Left lung (tissue), 10 donors: ENCODE results near the gene GDPD5. TPM values are rescaled to one million over a fixed set of nuclear protein-coding genes. Genes with fewer than 3 reads are reported as not detected.

ENCODE experiments used
- ATAC-seq: fragments of 200-7000 bp; cut with Tn5 transposase; one replicate; pipeline ENCODE4 v1.9.1; 2020; ENCODE audit warnings: moderate library complexity
- DNase-seq, 4 donors: peaks; one replicate each; pipeline ENCODE4 v3.0.0-alpha.2; 2013 to 2020
- H3K27ac ChIP-seq, 2 donors: fragments of 200-600 bp; sonication (generic) in 1 of 2; one replicate each; pipeline versions ENCODE4 v1.5.0 to v1.8.0; 2020 to 2021
- H3K27me3 ChIP-seq, 2 donors: fragments of 200-600 bp; sonication (generic) in 1 of 2; one replicate each; pipeline versions ENCODE4 v1.5.0 to v1.8.0; 2020 to 2021
- H3K36me3 ChIP-seq, 2 donors: fragments of 200-600 bp; sonication (generic) in 1 of 2; one replicate each; pipeline versions ENCODE4 v1.5.0 to v1.8.0; 2020 to 2021
- H3K4me1 ChIP-seq, 2 donors: fragments of 200-600 bp; one replicate each; pipeline ENCODE4 v1.8.0; 2021
- H3K4me3 ChIP-seq, 2 donors: fragments of 200-600 bp; sonication (generic) in 1 of 2; one replicate each; pipeline versions ENCODE4 v1.5.0 to v1.8.0; 2020 to 2021; ENCODE audit warnings: mild to moderate bottlenecking in 1 of 2
- H3K9me3 ChIP-seq, 2 donors: fragments of 200-600 bp; sonication (generic) in 1 of 2; one replicate each; pipeline versions ENCODE4 v1.5.0 to v1.8.0; 2020 to 2021
- intact Hi-C, 2 donors: fragments of 100-400 bp; cut with DNase I; formaldehyde crosslinking; loops; one replicate each; pipeline versions ENCODE4 v1.11.2 to v1.14.2; 2022
- polyA plus RNA-seq, 6 donors: library from polyadenylated mRNA; unstranded; fragments of 120-200 nt; gene quantifications; one replicate each; pipeline ENCODE4 v1.2.1, GENCODE V29; 2013; ENCODE audit not compliant: insufficient read length in 6 of 6
- total RNA-seq, 2 donors: library from RNA; stranded (reverse); fragmentation: NEBNext Ultra II Directional; extraction: Animal tissue kit (Norgen Biotek cat#: 25700); gene quantifications; one replicate each; pipeline ENCODE4 v1.2.1, GENCODE V29; 2021
- TF ChIP-seq, protein P1 (sequence below), 2 donors: fragments of 200-600 bp; sonication (generic) in 1 of 2; IDR thresholded peaks; one replicate each; pipeline versions ENCODE4 v1.5.0 to v1.8.0; 2021; ENCODE audit warnings: antibody characterized with exemption in 2 of 2
- donor health status: DM: no; HTN: yes; CAD: no.
- donor health status: DM: no; HTN: no; CAD: no.

Gene GDPD5
- total and polyA plus RNA-seq, 8 donors = 10.5 to 34.8 (median 27.6) TPM

DNA sequence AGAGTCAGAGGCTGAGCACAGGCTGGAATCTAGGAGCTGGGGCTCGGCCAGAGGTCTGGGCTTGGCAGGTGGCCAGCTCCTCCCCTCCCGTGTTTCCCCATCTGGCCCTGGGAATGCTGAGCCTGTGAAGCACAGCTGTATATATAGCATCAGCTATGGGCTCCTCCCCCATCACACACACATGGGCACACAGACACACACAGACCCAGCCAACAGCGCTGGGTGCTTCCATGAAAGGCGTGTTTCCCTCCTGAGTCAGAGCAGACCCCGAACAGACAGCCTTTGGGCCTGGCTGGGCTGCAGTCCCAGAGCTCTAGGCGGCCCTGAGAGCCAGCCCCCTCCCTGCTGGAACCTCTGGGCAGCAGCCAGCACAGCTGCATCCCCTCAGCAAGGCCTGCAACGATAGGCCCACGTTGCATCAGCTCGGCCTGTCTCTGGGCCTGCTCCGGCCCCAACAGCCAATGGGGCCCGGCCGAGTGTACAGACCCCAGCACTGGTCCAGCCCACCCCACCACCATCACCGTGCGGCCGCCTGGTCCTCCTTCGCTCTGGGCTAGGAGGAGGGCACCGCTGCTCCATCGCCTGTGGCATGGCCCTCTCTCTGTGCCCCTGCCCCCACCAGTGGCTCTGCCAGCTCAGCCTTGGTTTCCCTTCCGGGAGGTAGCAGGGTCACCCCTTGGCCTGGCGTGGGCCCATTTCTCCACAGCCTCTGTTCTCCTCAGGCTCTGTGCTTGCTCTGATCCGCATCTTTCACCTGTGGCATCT lies 28.7 kb upstream of the GDPD5 start:
- Histone ChIP-seq H3K27me3 (no peaks in the 10 kb centered on the region), H3K9me3 (no peaks in the 10 kb centered on the region), H3K4me3 (no peak overlapping the region), H3K36me3 (no peaks in the 10 kb centered on the region), H3K4me1 (peaks cover 28 to 40% of the 10 kb centered on the region in 2 donors), H3K27ac (peak overlapping the region; percentile 64 to 77)
- ATAC-seq = peak; percentile 51
- peak; percentile 82 to 99 (median 93) for DNase-seq
- intact Hi-C loops = no loop called here
- TF ChIP-seq, protein P1, sequence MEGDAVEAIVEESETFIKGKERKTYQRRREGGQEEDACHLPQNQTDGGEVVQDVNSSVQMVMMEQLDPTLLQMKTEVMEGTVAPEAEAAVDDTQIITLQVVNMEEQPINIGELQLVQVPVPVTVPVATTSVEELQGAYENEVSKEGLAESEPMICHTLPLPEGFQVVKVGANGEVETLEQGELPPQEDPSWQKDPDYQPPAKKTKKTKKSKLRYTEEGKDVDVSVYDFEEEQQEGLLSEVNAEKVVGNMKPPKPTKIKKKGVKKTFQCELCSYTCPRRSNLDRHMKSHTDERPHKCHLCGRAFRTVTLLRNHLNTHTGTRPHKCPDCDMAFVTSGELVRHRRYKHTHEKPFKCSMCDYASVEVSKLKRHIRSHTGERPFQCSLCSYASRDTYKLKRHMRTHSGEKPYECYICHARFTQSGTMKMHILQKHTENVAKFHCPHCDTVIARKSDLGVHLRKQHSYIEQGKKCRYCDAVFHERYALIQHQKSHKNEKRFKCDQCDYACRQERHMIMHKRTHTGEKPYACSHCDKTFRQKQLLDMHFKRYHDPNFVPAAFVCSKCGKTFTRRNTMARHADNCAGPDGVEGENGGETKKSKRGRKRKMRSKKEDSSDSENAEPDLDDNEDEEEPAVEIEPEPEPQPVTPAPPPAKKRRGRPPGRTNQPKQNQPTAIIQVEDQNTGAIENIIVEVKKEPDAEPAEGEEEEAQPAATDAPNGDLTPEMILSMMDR (IDR thresholded peaks at IDR 0.05) = no peak

GRCh38 chr11:75553889-75554257 lies 28.1 kb upstream of the GDPD5 start:
- peaks cover 24 to 34% of the 10 kb centered on the region in 2 donors for H3K4me1 ChIP-seq
- no peaks in the 10 kb centered on the region for H3K36me3 ChIP-seq
- H3K27me3 ChIP-seq = no peaks in the 10 kb centered on the region
- TF ChIP-seq, protein P1 (IDR thresholded peaks at IDR 0.05) = no peak
- no peak for DNase-seq
- H3K4me3 ChIP-seq = no peak overlapping the region
- H3K9me3 ChIP-seq = no peaks in the 10 kb centered on the region
- peak overlapping the region; percentile 46 to 64 for H3K27ac ChIP-seq
- ATAC-seq = no peak
- intact Hi-C loops = no loop called here

- intact Hi-C loops = no loop called here
- no peak overlapping the region for H3K4me3 ChIP-seq
- peaks cover 17 to 28% of the 10 kb centered on the region in 2 donors for H3K4me1 ChIP-seq
- no peaks in the 10 kb centered on the region for H3K36me3 ChIP-seq
- H3K27ac ChIP-seq = no peak overlapping the region
- DNase-seq (peak in 1 of 4 donors; percentile 53), ATAC-seq (no peak)
- TF ChIP-seq, protein P1 (IDR thresholded peaks at IDR 0.05) = no peak
- H3K9me3 ChIP-seq = no peaks in the 10 kb centered on the region
- no peaks in the 10 kb centered on the region for H3K27me3 ChIP-seq
Measured at GRCh38 chr11:75553182-75553581, 27.4 kb upstream of the GDPD5 start.

DNA sequence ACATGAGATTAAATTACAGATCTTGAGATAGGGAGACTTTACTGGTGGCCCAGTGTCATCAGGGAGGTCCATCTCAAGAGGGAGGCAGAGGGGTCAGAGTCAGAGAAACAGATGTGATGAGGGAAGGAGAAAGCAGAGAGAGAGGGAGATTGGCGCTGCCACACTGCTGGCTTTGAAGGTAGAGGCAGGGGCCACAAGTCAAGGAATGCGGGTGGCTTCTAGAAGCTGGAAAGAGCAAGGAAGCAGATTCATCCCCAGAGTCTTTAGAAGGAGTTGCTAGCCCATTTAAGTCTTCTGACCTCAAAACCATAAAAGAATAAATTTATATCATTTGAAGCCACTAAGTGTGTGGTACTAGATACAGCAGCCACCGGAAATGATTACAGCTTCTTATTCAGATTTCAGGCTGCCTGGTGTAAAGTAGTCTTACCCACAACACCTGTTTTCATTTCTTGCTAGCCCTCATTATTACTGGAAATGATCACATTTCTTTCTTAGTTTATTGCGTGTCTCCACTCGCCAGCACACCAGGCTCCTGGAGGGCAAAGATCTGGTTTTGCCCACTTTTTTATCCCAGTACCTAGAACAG lies 23.7 kb upstream of the GDPD5 start:
- intact Hi-C loops = no loop called here
- Histone ChIP-seq H3K9me3 (no peaks in the 10 kb centered on the region), H3K36me3 (no peaks in the 10 kb centered on the region), H3K27ac (no peak overlapping the region), H3K4me3 (no peak overlapping the region), H3K4me1 (peaks cover 8 to 17% of the 10 kb centered on the region in 2 donors), H3K27me3 (no peaks in the 10 kb centered on the region)
- TF ChIP-seq, protein P1 (IDR thresholded peaks at IDR 0.05) = no peak
- DNase-seq (peak in 1 of 4 donors; percentile 8), ATAC-seq (no peak)

- Histone ChIP-seq H3K4me3 (no peak overlapping the region), H3K9me3 (no peaks in the 10 kb centered on the region), H3K27ac (no peak overlapping the region), H3K36me3 (no peaks in the 10 kb centered on the region), H3K4me1 (peaks cover 5 to 9% of the 10 kb centered on the region in 2 donors), H3K27me3 (no peaks in the 10 kb centered on the region)
- ATAC-seq (no peak), DNase-seq (peak in 1 of 4 donors; percentile 38)
- intact Hi-C loops = no loop called here
- TF ChIP-seq, protein P1 (IDR thresholded peaks at IDR 0.05) = no peak
Measured at GRCh38 chr11:75548595-75549272, 23.0 kb upstream of the GDPD5 start.
